Choroid plexus epithelial cell (primary cell): ENCODE measurements around the gene CD164L2.

Source experiments
- DNase-seq: peaks from one replicate; pipeline ENCODE4 v3.0.0-alpha.2; 2010; ENCODE audit warnings: low read depth
- H3K4me3 ChIP-seq: 2 replicates; pipeline ENCODE4 v1.5.1; 2011; ENCODE audit warnings: low read depth, mild to moderate bottlenecking, control low read depth, low read length, moderate library complexity
- CTCF ChIP-seq: conservative IDR thresholded peaks from 2 replicates; pipeline ENCODE4 v1.5.1; 2011; ENCODE audit warnings: low read depth, mild to moderate bottlenecking, control low read depth, inconsistent platforms, low read length, moderate library complexity

The CD164L2 gene

GRCh38 chr1:27335506-27336422 is 47.4 kb downstream of the CD164L2 start:
- no peak for TF ChIP-seq CTCF
- H3K4me3 ChIP-seq: no peak overlapping the region
- DNase-seq: no peak

GRCh38 chr1:27333717-27334279 is 49.3 kb downstream of the CD164L2 start:
- TF ChIP-seq CTCF: no peak
- H3K4me3 ChIP-seq: no peak overlapping the region
- no peak for DNase-seq

- peak; percentile 90 for TF ChIP-seq CTCF
- DNase-seq: peak; percentile 59
- H3K4me3 ChIP-seq: no peak overlapping the region
These were observed 50.4 kb downstream of the CD164L2 start for GRCh38 chr1:27332536-27333281.

- H3K4me3 ChIP-seq: no peak overlapping the region
- DNase-seq: no peak
- TF ChIP-seq CTCF: no peak
These were observed 51.2 kb downstream of the CD164L2 start for GRCh38 chr1:27331922-27332321.

- no peak overlapping the region for H3K4me3 ChIP-seq
- TF ChIP-seq CTCF: no peak
- no peak for DNase-seq
These were observed 51.7 kb downstream of the CD164L2 start for GRCh38 chr1:27331426-27331825.

GRCh38 chr1:27330786-27331185 is 52.3 kb downstream of the CD164L2 start:
- DNase-seq: no peak
- no peak for TF ChIP-seq CTCF

More at GRCh38 chr1:27330786-27331185, 52.3 kb downstream of the CD164L2 start:
- H3K4me3 ChIP-seq: no peak overlapping the region
